T-helper 17 cell (primary cell): ENCODE data around the gene ANXA8. TPM values are rescaled to one million over a fixed set of nuclear protein-coding genes. Genes with fewer than 3 reads are reported as not detected.
"Not testable (repeated sequence)": the region's sequence is repeated elsewhere in the genome, so short reads cannot be mapped to it uniquely, and the experiment has no call there.

ENCODE experiments used
- ATAC-seq: fragments of 150-1000 bp; cut with Tn5 transposase; 2 replicates; pipeline ENCODE4 v1.10.0; 2021; ENCODE audit warnings: mild to moderate bottlenecking, moderate library complexity
- DNase-seq, 3 donors: peaks; one replicate each; pipeline versions ENCODE4 v3.0.0 to v3.0.0-alpha.2; 2020 to 2021
- H3K9me3 ChIP-seq: one replicate; pipeline ENCODE4 v1.7.0; 2013; ENCODE audit warnings: low read length, mild to moderate bottlenecking; ENCODE audit not compliant: control insufficient read depth, poor library complexity, severe bottlenecking
- H3K27ac Mint-ChIP-seq: one replicate; pipeline ENCODE4 v1.8.0; 2022; ENCODE audit warnings: mild to moderate bottlenecking, moderate library complexity, mixed read lengths
- H3K27me3 Mint-ChIP-seq: one replicate; pipeline ENCODE4 v1.8.0; 2022; ENCODE audit warnings: mixed read lengths
- H3K36me3 Mint-ChIP-seq: one replicate; pipeline ENCODE4 v1.8.0; 2022; ENCODE audit warnings: low read depth, mixed read lengths
- H3K4me1 Mint-ChIP-seq: one replicate; pipeline ENCODE4 v1.8.0; 2022; ENCODE audit warnings: mild to moderate bottlenecking, mixed read lengths
- H3K4me3 Mint-ChIP-seq: one replicate; pipeline ENCODE4 v1.8.0; 2022; ENCODE audit warnings: mild to moderate bottlenecking, moderate library complexity, mixed read lengths
- total RNA-seq, 4 donors: library from RNA in 2 of 4; stranded (reverse) in 2 of 4; gene quantifications; one replicate each; pipeline ENCODE4 v1.2.3 and lab custom pipeline; 2022 to 2026

ANXA8 gene
- total RNA-seq, 2 donors from 2014 or later, result not detected

DNA sequence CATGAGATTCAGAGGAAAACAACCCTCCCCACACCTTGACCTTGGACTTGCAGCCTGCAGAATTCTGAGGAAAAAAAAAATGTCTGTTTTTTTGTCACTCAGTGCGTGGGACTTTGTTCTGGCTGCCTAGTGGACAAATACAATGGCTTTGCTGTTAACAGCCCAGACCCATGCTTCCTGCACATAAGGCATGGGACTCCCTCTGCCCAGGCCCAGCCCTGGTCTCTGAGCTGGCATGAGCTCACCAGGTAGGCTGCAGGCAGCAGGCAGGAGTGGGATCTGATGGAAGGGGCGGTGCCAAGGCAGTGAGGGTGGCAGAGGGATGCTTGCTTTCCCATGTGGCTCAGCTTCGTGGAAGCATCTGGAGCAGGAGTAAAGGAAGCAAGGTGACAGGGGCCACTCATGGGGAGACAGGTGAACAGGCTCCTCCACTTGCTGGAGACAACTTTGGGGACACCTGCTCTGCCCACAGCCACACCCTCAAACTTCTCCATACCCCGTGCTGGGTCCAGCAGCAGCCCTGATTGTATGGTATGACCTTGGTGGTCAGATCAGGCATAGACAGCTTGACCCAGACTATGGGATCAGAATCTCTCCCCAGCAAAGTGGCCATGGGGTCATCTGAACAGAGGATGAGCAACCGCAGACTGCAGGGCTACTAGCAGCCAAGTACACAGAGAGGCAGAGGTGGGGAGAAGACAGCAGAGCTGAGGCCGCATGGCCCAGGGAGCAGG lies 27.0 kb downstream of the ANXA8 start:
- no peak overlapping the region for H3K27ac Mint-ChIP-seq
- peaks cover 59% of the 10 kb centered on the region for H3K27me3 Mint-ChIP-seq
- no peak overlapping the region for H3K4me3 Mint-ChIP-seq
- peaks cover 9% of the 10 kb centered on the region for H3K4me1 Mint-ChIP-seq
- H3K36me3 Mint-ChIP-seq, result peaks cover 5% of the 10 kb centered on the region
- DNase-seq (no peak), ATAC-seq (no peak)
- H3K9me3 ChIP-seq, result no peaks in the 10 kb centered on the region

DNA sequence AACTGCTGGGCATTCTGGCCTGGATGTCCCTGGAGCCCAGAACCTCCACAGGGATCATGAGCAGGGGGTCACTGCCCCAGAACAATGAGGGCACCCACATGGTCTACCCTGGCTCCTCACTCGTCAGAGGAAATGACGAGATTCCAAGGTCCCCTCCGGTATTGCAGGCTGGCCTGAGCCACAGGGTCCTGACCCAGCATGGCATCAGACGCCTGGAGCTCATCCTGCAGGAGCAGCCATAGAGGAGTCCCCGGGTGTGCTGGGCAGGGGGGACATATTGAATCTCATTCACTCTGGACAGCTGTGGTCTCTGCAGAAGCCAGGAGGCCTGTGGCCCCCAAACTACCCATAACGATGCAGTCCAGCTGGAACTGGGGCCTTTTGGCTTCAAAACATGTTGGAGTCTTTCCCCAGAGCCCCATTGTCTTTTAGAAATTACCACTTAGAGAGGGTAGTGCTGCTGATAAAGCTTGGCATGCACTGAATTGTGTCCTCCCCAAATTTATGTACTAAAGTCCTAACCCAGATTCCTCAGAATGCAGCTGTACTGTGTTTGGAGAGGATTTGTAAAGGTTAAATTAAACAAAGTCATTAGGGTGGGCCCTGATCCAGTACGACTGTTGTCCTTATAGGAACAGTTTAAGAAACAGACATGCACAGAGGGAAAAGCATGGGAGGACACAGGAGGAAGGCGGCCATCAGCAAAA lies 27.7 kb downstream of the ANXA8 start:
- Mint-ChIP-seq H3K27me3 (peaks cover 53% of the 10 kb centered on the region), H3K36me3 (peaks cover 5% of the 10 kb centered on the region), H3K4me1 (peaks cover 9% of the 10 kb centered on the region), H3K27ac (no peak overlapping the region), H3K4me3 (no peak overlapping the region)
- no peak for ATAC-seq
- no peak for DNase-seq
- no peaks in the 10 kb centered on the region for H3K9me3 ChIP-seq

GRCh38 chr10:47455350-47456078 lies 28.4 kb downstream of the ANXA8 start:
- not testable (repeated sequence) for H3K36me3 Mint-ChIP-seq, ATAC-seq, H3K9me3 ChIP-seq, DNase-seq, H3K27ac Mint-ChIP-seq, H3K4me3 Mint-ChIP-seq, H3K4me1 Mint-ChIP-seq
- H3K27me3 Mint-ChIP-seq, result peaks cover 52% of the 10 kb centered on the region

DNA sequence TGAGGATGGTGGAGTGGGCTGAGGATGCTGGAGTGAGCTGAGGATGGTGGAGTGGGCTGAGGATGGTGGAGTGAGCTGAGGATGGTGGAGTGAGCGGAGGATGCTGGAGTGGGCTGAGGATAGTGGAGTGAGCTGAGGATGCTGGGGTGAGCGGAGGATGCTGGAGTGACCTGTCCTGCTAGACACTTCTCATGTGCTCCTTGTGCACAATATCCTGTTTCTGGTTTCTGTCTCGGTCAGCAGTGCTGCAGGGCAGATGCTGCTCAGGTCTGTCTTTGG lies 29.2 kb downstream of the ANXA8 start:
- no peaks in the 10 kb centered on the region for H3K9me3 ChIP-seq
- Mint-ChIP-seq H3K27me3 (peaks cover 52% of the 10 kb centered on the region), H3K27ac (no peak overlapping the region), H3K4me3 (no peak overlapping the region), H3K4me1 (peaks cover 7% of the 10 kb centered on the region), H3K36me3 (peaks cover 5% of the 10 kb centered on the region)
- DNase-seq (no peak), ATAC-seq (no peak)

- Mint-ChIP-seq H3K4me1 (peaks cover 7% of the 10 kb centered on the region), H3K27ac (no peak overlapping the region), H3K36me3 (peaks cover 5% of the 10 kb centered on the region), H3K27me3 (peaks cover 52% of the 10 kb centered on the region), H3K4me3 (no peak overlapping the region)
- no peaks in the 10 kb centered on the region for H3K9me3 ChIP-seq
- ATAC-seq, result no peak
- no peak for DNase-seq
These were observed 29.7 kb downstream of the ANXA8 start for GRCh38 chr10:47454008-47454779.

DNA sequence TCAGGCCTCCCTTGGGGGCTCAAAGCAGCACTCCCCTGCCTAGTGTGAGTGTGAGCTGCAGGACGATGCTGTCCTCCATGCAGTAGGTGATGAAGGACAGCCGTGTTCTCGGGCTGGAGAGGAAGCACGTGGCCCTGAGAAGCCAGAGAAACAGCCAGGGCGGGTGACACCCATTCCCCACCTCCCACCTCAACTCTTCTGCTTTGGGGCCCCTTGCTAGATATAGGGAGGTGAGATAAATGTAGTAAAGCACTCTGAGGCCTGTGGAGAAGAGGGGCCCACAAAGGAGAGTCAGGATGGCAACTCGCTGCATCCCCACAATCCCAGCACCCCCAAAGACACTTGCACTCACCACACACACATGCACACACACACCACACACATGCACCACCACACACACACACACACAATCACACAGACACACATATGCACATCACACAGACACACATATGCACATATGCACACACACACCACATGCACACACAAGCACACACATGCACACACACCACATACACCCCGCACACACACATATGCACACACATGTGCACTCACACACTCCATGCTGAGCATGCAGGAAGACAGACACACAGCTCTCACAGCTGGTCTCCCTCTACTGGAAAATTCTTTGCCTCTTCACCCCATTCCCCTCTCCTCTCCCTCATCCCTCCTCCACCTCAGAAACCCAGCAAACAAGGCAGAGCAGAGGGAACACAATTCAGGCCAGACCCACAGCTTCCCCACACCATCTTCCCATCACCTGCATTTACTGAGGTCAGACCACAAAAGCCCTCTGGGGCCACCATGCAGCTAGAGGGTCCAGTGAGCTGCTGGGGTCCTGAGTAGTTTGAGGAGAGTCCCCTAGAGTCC lies 30.5 kb downstream of the ANXA8 start:
- H3K4me1 Mint-ChIP-seq, result peaks cover 7% of the 10 kb centered on the region
- no peak for ATAC-seq
- peaks cover 6% of the 10 kb centered on the region for H3K36me3 Mint-ChIP-seq
- no peak for DNase-seq
- H3K27ac Mint-ChIP-seq, result no peak overlapping the region
- no peak overlapping the region for H3K4me3 Mint-ChIP-seq
- H3K27me3 Mint-ChIP-seq, result peaks cover 45% of the 10 kb centered on the region
- H3K9me3 ChIP-seq, result no peaks in the 10 kb centered on the region

GRCh38 chr10:47452495-47453140 lies 31.3 kb downstream of the ANXA8 start:
- Mint-ChIP-seq H3K27me3 (peaks cover 38% of the 10 kb centered on the region), H3K27ac (no peak overlapping the region), H3K36me3 (peaks cover 7% of the 10 kb centered on the region), H3K4me1 (peaks cover 7% of the 10 kb centered on the region), H3K4me3 (no peak overlapping the region)
- no peaks in the 10 kb centered on the region for H3K9me3 ChIP-seq
- ATAC-seq, result no peak
- no peak for DNase-seq

DNA sequence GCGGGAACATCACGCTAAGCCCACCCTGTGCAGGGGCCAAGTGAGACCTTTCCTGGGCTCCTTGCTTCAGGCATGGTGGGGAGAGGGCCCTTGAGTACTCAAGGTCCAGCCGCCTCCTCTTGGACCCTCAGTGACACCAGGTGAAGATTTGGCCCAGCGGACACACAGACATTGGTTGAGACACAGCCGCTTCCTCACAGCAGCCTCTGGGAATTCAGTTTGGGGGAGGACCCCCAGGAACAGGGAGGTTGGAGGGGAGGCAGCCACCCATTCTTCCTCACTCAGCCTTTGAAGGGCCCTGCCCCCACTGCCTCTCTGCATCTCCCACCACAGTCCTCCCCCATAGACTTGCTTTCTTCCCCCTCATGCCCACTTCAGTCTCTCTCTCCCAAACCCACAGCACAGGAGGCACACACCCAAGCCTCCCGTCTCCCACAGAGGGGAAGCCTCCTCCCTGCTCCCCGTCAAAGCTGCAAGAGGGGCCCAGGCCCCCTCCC lies 31.9 kb downstream of the ANXA8 start:
- H3K27ac Mint-ChIP-seq, result no peak overlapping the region
- DNase-seq (no peak), ATAC-seq (no peak)
- H3K9me3 ChIP-seq, result no peaks in the 10 kb centered on the region
- peaks cover 7% of the 10 kb centered on the region for H3K4me1 Mint-ChIP-seq
- peaks cover 7% of the 10 kb centered on the region for H3K36me3 Mint-ChIP-seq
- no peak overlapping the region for H3K4me3 Mint-ChIP-seq
- peaks cover 36% of the 10 kb centered on the region for H3K27me3 Mint-ChIP-seq

- peaks cover 7% of the 10 kb centered on the region for H3K36me3 Mint-ChIP-seq
- H3K27me3 Mint-ChIP-seq, result peaks cover 30% of the 10 kb centered on the region
- H3K27ac Mint-ChIP-seq, result no peak overlapping the region
- no peak overlapping the region for H3K4me3 Mint-ChIP-seq
- ATAC-seq (no peak), DNase-seq (no peak)
- peaks cover 7% of the 10 kb centered on the region for H3K4me1 Mint-ChIP-seq
- H3K9me3 ChIP-seq, result no peaks in the 10 kb centered on the region
These were observed 32.5 kb downstream of the ANXA8 start for GRCh38 chr10:47451273-47451997.

- H3K27ac Mint-ChIP-seq, result no peak overlapping the region
- H3K36me3 Mint-ChIP-seq, result peaks cover 7% of the 10 kb centered on the region
- ATAC-seq (no peak), DNase-seq (no peak)
- H3K27me3 Mint-ChIP-seq, result peaks cover 27% of the 10 kb centered on the region
- peaks cover 7% of the 10 kb centered on the region for H3K4me1 Mint-ChIP-seq
- no peak overlapping the region for H3K4me3 Mint-ChIP-seq
- H3K9me3 ChIP-seq, result no peaks in the 10 kb centered on the region
These were observed 33.5 kb downstream of the ANXA8 start for GRCh38 chr10:47450442-47450841.

- Mint-ChIP-seq H3K4me3 (no peak overlapping the region), H3K36me3 (peaks cover 7% of the 10 kb centered on the region), H3K27me3 (peaks cover 23% of the 10 kb centered on the region), H3K4me1 (peaks cover 4% of the 10 kb centered on the region), H3K27ac (no peak overlapping the region)
- ATAC-seq (no peak), DNase-seq (no peak)
- H3K9me3 ChIP-seq, result no peaks in the 10 kb centered on the region
These were observed 33.9 kb downstream of the ANXA8 start for GRCh38 chr10:47449979-47450378.
